HepG2 (cell line): ENCODE data around the gene DDC. TPM values are rescaled to one million over a fixed set of nuclear protein-coding genes. Genes with fewer than 3 reads are reported as not detected.

ENCODE experiments used
- CBFB ChIP-seq: sonication (generic); formaldehyde crosslinking; IDR thresholded peaks from 2 replicates; pipeline ENCODE4 v1.4.0; 2020; ENCODE audit warnings: missing genetic modification reagents
- DMAP1 ChIP-seq: IDR thresholded peaks from 2 replicates; pipeline ENCODE4 v1.6.1; 2016
- EHMT2 ChIP-seq: fragments of 200-600 bp; sonication (generic); IDR thresholded peaks from 2 replicates; pipeline ENCODE4 v1.7.0; 2017; ENCODE audit warnings: antibody characterized with exemption, low read depth, low read length, borderline replicate concordance
- FOXA3 ChIP-seq: IDR thresholded peaks from 2 replicates; pipeline ENCODE4 v1.6.1; 2016; ENCODE audit warnings: missing genetic modification reagents, missing compliant biosample characterization
- HNRNPH1 ChIP-seq: fragments of 200-400 bp; formaldehyde crosslinking; optimal IDR thresholded peaks from 2 replicates; pipeline ENCODE3; 2017; ENCODE audit warnings: mild to moderate bottlenecking, low read depth, low read length
- KDM3A ChIP-seq: IDR thresholded peaks from 2 replicates; pipeline ENCODE4 v1.6.1; 2018; ENCODE audit warnings: low read depth, missing compliant biosample characterization
- NR2C2 ChIP-seq: sonication (generic); formaldehyde crosslinking; IDR thresholded peaks from 2 replicates; pipeline ENCODE4 v1.4.0; 2020; ENCODE audit warnings: missing genetic modification reagents, mild to moderate bottlenecking, moderate library complexity, borderline replicate concordance
- RBM39 ChIP-seq: fragments of 200-400 bp; formaldehyde crosslinking; IDR thresholded peaks from one replicate; pipeline ENCODE4 v1.6.1; 2018; ENCODE audit warnings: antibody characterized with exemption, mild to moderate bottlenecking, low read depth, low read length; ENCODE audit not compliant: poor library complexity, severe bottlenecking
- SALL1 ChIP-seq: sonication (generic); formaldehyde crosslinking; IDR thresholded peaks from 2 replicates; pipeline ENCODE4 v1.8.0; 2022; ENCODE audit warnings: mild to moderate bottlenecking, missing genetic modification reagents
- SIX1 ChIP-seq: sonication (generic); formaldehyde crosslinking; IDR thresholded peaks from 2 replicates; pipeline ENCODE4 v1.4.0; 2020; ENCODE audit warnings: missing genetic modification reagents, borderline replicate concordance
- SKI ChIP-seq: fragments of 450-650 bp; IDR thresholded peaks from one replicate; pipeline ENCODE4 v1.6.1; 2018; ENCODE audit warnings: mild to moderate bottlenecking; ENCODE audit not compliant: partially characterized antibody
- SNAPC2 ChIP-seq: sonication (generic); formaldehyde crosslinking; IDR thresholded peaks from 2 replicates; pipeline ENCODE4 v1.8.1; 2022; ENCODE audit warnings: mild to moderate bottlenecking, missing genetic modification reagents
- STAG1 ChIP-seq: sonication (generic); formaldehyde crosslinking; IDR thresholded peaks from 2 replicates; pipeline ENCODE4 v1.4.0; 2020; ENCODE audit warnings: missing genetic modification reagents
- ZFP62 ChIP-seq: sonication (generic); formaldehyde crosslinking; IDR thresholded peaks from 2 replicates; pipeline ENCODE4 v1.4.0; 2020; ENCODE audit warnings: missing genetic modification reagents
- ZNF331 ChIP-seq: sonication (generic); formaldehyde crosslinking; IDR thresholded peaks from 2 replicates; pipeline ENCODE4 v1.4.0; 2020; ENCODE audit warnings: missing genetic modification reagents
- ZNF34 ChIP-seq: sonication (generic); formaldehyde crosslinking; IDR thresholded peaks from 2 replicates; pipeline ENCODE4 v1.4.0; 2020; ENCODE audit warnings: mild to moderate bottlenecking, missing genetic modification reagents, borderline replicate concordance
- ZNF44 ChIP-seq: sonication (generic); formaldehyde crosslinking; IDR thresholded peaks from 2 replicates; pipeline ENCODE4 v1.5.1; 2020; ENCODE audit warnings: mild to moderate bottlenecking, missing genetic modification reagents
- ZNF788 ChIP-seq: sonication (generic); formaldehyde crosslinking; IDR thresholded peaks from 2 replicates; pipeline ENCODE4 v1.5.0; 2020; ENCODE audit warnings: mild to moderate bottlenecking, missing genetic modification reagents, borderline replicate concordance
- polyA plus RNA-seq, 8 experiments: library from polyadenylated mRNA; depleted of rRNA in 3 of 8; stranded (reverse) in 7 of 8; unstranded in 1 of 8; fragments of >200 nt; fragmentation: Illumina TruSeq in 4 of 8; extraction: Trizol in 4 of 8; gene quantifications; 2 replicates each; pipeline versions ENCODE4 v1.2.1 to v1.2.3, GENCODE V29; 2011 to 2016; ENCODE audit warnings: low read depth in 4 of 8, missing spikeins in 1 of 8, mixed read lengths in 1 of 8; ENCODE audit not compliant: insufficient read depth in 1 of 8
- total RNA-seq, 5 experiments: library from RNA; depleted of rRNA; stranded (reverse); fragments of >200 nt; fragmentation: Illumina TruSeq; extraction: Trizol; gene quantifications; 2 replicates each; pipeline ENCODE4 v1.2.3, GENCODE V29; 2016; ENCODE audit warnings: low read depth in 1 of 5
- TF ChIP-seq, protein P1 (sequence below): IDR thresholded peaks from 2 replicates; pipeline ENCODE4 v1.4.0; 2020; ENCODE audit warnings: mild to moderate bottlenecking, missing genetic modification reagents
- TF ChIP-seq, protein P2 (sequence below): IDR thresholded peaks from 2 replicates; pipeline ENCODE4 v1.6.1; 2016
- TF ChIP-seq, protein P3 (sequence below): sonication (generic); formaldehyde crosslinking; IDR thresholded peaks from 2 replicates; pipeline ENCODE4 v1.8.0; 2022; ENCODE audit warnings: missing genetic modification reagents, mild to moderate bottlenecking, moderate library complexity, borderline replicate concordance

The DDC gene
- total and polyA plus RNA-seq, 2 of the 13 experiments (the other 11 are each of a cell fraction or from before 2014, with no cell fraction given) = 11.7 to 93.3 TPM

DNA sequence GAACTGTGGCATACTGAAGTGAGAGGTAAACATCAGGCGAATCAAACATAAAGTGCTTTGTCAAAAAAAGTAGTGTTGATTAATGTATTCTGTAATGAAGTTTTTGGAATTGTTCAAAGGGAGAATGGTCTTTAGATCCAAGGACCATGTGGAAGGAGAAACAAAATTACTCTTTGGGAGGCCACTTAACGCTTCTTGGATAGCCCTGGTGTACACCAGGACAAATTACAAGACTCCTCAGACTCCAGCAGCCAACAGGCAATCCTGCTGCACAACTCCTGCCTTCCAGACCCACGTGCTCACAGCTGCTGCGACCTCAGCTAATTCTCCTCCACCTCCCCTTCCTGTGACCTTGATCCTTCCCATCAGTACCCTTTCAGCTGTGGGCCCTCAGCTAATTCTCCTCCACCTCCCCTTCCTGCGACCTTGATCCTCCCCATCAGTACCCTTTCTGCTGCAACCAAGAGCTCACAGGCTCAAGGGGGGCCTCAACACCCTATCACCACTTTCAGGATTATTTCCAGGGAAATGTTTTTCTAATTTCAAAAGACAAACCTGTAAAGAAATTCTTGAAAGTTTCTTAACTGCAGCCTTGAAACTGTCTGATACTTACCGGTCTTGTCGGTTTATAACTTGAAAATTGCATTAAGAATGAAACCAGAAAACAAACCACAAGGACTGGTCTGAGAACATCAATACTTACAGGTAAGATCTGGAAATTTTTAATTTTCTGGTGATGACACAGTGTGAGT lies 29.7 kb upstream of the DDC start (continued):
- TF ChIP-seq, protein P1, sequence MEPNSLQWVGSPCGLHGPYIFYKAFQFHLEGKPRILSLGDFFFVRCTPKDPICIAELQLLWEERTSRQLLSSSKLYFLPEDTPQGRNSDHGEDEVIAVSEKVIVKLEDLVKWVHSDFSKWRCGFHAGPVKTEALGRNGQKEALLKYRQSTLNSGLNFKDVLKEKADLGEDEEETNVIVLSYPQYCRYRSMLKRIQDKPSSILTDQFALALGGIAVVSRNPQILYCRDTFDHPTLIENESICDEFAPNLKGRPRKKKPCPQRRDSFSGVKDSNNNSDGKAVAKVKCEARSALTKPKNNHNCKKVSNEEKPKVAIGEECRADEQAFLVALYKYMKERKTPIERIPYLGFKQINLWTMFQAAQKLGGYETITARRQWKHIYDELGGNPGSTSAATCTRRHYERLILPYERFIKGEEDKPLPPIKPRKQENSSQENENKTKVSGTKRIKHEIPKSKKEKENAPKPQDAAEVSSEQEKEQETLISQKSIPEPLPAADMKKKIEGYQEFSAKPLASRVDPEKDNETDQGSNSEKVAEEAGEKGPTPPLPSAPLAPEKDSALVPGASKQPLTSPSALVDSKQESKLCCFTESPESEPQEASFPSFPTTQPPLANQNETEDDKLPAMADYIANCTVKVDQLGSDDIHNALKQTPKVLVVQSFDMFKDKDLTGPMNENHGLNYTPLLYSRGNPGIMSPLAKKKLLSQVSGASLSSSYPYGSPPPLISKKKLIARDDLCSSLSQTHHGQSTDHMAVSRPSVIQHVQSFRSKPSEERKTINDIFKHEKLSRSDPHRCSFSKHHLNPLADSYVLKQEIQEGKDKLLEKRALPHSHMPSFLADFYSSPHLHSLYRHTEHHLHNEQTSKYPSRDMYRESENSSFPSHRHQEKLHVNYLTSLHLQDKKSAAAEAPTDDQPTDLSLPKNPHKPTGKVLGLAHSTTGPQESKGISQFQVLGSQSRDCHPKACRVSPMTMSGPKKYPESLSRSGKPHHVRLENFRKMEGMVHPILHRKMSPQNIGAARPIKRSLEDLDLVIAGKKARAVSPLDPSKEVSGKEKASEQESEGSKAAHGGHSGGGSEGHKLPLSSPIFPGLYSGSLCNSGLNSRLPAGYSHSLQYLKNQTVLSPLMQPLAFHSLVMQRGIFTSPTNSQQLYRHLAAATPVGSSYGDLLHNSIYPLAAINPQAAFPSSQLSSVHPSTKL (CRISPR knock-in tag) = peak; percentile 81
- no peak for TF ChIP-seq SKI
- TF ChIP-seq ZNF34 = no peak
- no peak for TF ChIP-seq SIX1 (CRISPR knock-in tag)
- 0 out of 2 replicates have a peak, but pooled peaks have one; percentile 51 for TF ChIP-seq SNAPC2 (CRISPR knock-in tag)
- TF ChIP-seq STAG1 = no peak
- TF ChIP-seq, protein P2, sequence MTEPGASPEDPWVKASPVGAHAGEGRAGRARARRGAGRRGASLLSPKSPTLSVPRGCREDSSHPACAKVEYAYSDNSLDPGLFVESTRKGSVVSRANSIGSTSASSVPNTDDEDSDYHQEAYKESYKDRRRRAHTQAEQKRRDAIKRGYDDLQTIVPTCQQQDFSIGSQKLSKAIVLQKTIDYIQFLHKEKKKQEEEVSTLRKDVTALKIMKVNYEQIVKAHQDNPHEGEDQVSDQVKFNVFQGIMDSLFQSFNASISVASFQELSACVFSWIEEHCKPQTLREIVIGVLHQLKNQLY (CRISPR knock-in tag) = peak; percentile 62; the same call in 1 of the 2 replicates
- TF ChIP-seq ZNF331 = no peak
- no peak for TF ChIP-seq ZFP62
- TF ChIP-seq NR2C2 (CRISPR knock-in tag) = peak; percentile 69
- no peak for TF ChIP-seq KDM3A
- TF ChIP-seq CBFB (CRISPR knock-in tag) = no peak
- no peak for TF ChIP-seq ZNF44 (CRISPR knock-in tag)
- peak; percentile 92 for TF ChIP-seq SALL1 (CRISPR knock-in tag)
- no peak for TF ChIP-seq RBM39
- TF ChIP-seq HNRNPH1 = no peak
- TF ChIP-seq EHMT2 = no peak
- TF ChIP-seq, protein P3, sequence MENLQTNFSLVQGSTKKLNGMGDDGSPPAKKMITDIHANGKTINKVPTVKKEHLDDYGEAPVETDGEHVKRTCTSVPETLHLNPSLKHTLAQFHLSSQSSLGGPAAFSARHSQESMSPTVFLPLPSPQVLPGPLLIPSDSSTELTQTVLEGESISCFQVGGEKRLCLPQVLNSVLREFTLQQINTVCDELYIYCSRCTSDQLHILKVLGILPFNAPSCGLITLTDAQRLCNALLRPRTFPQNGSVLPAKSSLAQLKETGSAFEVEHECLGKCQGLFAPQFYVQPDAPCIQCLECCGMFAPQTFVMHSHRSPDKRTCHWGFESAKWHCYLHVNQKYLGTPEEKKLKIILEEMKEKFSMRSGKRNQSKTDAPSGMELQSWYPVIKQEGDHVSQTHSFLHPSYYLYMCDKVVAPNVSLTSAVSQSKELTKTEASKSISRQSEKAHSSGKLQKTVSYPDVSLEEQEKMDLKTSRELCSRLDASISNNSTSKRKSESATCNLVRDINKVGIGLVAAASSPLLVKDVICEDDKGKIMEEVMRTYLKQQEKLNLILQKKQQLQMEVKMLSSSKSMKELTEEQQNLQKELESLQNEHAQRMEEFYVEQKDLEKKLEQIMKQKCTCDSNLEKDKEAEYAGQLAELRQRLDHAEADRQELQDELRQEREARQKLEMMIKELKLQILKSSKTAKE (CRISPR knock-in tag) = 0 out of 2 replicates have a peak, but pooled peaks have one; percentile 14
- peak; percentile 48; the same call in 1 of the 2 replicates for TF ChIP-seq ZNF788 (CRISPR knock-in tag)
- peak; percentile 31; the same call in 1 of the 2 replicates for TF ChIP-seq FOXA3
- peak; percentile 64; the same call in 1 of the 2 replicates for TF ChIP-seq DMAP1 (CRISPR knock-in tag)
